Spinal cord (tissue), 10 donors: ENCODE measurements around the gene SAFB. TPM values are rescaled to one million over a fixed set of nuclear protein-coding genes. Genes with fewer than 3 reads are reported as not detected.

Experiments
- DNase-seq, 6 donors: peaks; one replicate each; pipeline versions ENCODE4 v3.0.0 to v3.0.0-alpha.2; 2013 to 2015; ENCODE audit warnings: low spot score in 6 of 6, low read depth in 4 of 6
- H3K27ac ChIP-seq: one replicate; pipeline ENCODE4 v1.5.1; 2013; ENCODE audit warnings: low read depth, low read length, control low read depth
- H3K27me3 ChIP-seq: one replicate; pipeline ENCODE4 v1.6.1; 2013; ENCODE audit warnings: low read length; ENCODE audit not compliant: control insufficient read depth, insufficient read depth
- H3K36me3 ChIP-seq: one replicate; pipeline ENCODE4 v1.6.1; 2013; ENCODE audit warnings: low read length; ENCODE audit not compliant: control insufficient read depth, insufficient read depth
- H3K4me1 ChIP-seq: one replicate; pipeline ENCODE4 v1.6.1; 2013; ENCODE audit warnings: low read length; ENCODE audit not compliant: control insufficient read depth, insufficient read depth
- H3K4me3 ChIP-seq: one replicate; pipeline ENCODE4 v1.5.1; 2013; ENCODE audit warnings: low read depth, low read length, control low read depth
- H3K9me3 ChIP-seq: one replicate; pipeline ENCODE4 v1.6.1; 2013; ENCODE audit warnings: low read length; ENCODE audit not compliant: control insufficient read depth, insufficient read depth
- WGBS: methylation state at CpG from one replicate; pipeline ENCODE4 v1.1.5; 2013; ENCODE audit warnings: missing lambda C conversion rate; ENCODE audit not compliant: insufficient coverage; 5-methylcytosine and 5-hydroxymethylcytosine counted together
- long read RNA-seq, 4 donors: transcript quantifications; one replicate each; lab custom pipeline, GENCODE V29; 2026
- polyA plus RNA-seq, 2 donors: library from polyadenylated mRNA; unstranded; fragments of 120-200 nt; gene quantifications; one replicate each; pipeline ENCODE4 v1.2.1, GENCODE V29; 2013; ENCODE audit not compliant: insufficient read length in 2 of 2
- total RNA-seq, 2 donors: library from RNA; depleted of rRNA in 1 of 2; stranded (reverse); fragments of 120-200 nt in 1 of 2; fragments of >200 nt in 1 of 2; gene quantifications; one replicate each; pipeline versions ENCODE4 v1.2.3 to v1.2.4, GENCODE V29; 2013 to 2014
- donor health status: healthy.

The SAFB gene
- total RNA-seq: 10 to 100 TPM; 46.2 to 61.4 TPM
- 100 to 1,000 TPM; 137 to 162 TPM for polyA plus RNA-seq
- long read RNA-seq, donor 1, transcript SAFB-211 (21 exons, 3,014 nt): major isoform, 5 of 70 reads
- long read RNA-seq, donor 1, transcript SAFB-205 (21 exons, 2,842 nt): major isoform, 5 of 70 reads
- long read RNA-seq, donor 1, partial matches to known transcripts: 50 of 70 reads
- long read RNA-seq, donor 1, other reads (novel, unspliced or antisense): 7 of 70 reads
- long read RNA-seq, donor 2, partial matches to known transcripts: 86 of 90 reads
- long read RNA-seq, donor 2, other reads (novel, unspliced or antisense): 0 of 90 reads
- long read RNA-seq, donor 3, partial matches to known transcripts: 97 of 100 reads
- long read RNA-seq, donor 3, other reads (novel, unspliced or antisense): 0 of 100 reads
- long read RNA-seq, donor 4, partial matches to known transcripts: 8 of 15 reads
- long read RNA-seq, donor 4, other reads (novel, unspliced or antisense): 0 of 15 reads

GRCh38 chr19:5622465-5623396, at the start of gene SAFB, which contains the start of gene SAFB2:
TSS of gene SAFB (plus strand) at chr19:5623083. CDS start at chr19:5623206, 123 bp downstream.
TSS of gene SAFB2 (minus strand) at chr19:5622776. CDS start at chr19:5622715, 61 bp downstream.
- H3K27me3 ChIP-seq: no peaks in the 10 kb centered on the region
- H3K27ac ChIP-seq: peak within 1 kb of the TSS; percentile 97
- peak within 1 kb of the TSS; percentile 98 for H3K4me3 ChIP-seq
- WGBS: under 1% methylated on average over 116 of the region's 116 CpGs
- peaks cover 46% of the 10 kb centered on the region for H3K4me1 ChIP-seq
- DNase-seq: peak; percentile 99 to 100 (median 100)
- peaks cover 43% of the 10 kb centered on the region for H3K36me3 ChIP-seq
- no peaks in the 10 kb centered on the region for H3K9me3 ChIP-seq

DNA sequence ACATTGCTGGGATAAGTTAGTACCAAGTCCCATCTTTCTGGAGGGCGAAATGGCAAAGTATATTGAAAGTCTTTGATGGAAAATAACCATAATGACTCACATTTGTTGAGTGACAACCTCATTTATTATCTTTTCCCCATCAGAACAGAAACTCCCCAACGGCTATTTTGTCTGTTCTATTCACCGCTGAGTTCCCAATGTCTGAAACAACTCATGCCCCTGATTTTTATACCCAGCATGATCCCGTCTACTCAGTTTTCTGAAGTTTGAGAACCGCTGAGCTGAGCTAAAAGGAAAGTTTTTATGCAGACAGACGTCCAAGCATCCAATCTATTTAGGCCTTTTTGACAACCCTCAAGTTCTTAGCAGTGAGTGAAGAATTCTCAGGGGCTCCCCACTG, 47.3 kb upstream of the SAFB start:
- Histone ChIP-seq H3K9me3 (no peaks in the 10 kb centered on the region), H3K36me3 (peaks cover 4% of the 10 kb centered on the region), H3K4me3 (no peak overlapping the region), H3K27ac (no peak overlapping the region), H3K4me1 (peaks cover 22% of the 10 kb centered on the region), H3K27me3 (no peaks in the 10 kb centered on the region)
- DNase-seq: no peak
- WGBS: 71% methylated on average over 2 of the region's 6 CpGs

- peak overlapping the region; percentile 21 for H3K4me3 ChIP-seq
- H3K27ac ChIP-seq: no peak overlapping the region
- 16% methylated on average over 17 of the region's 28 CpGs for WGBS
- peaks cover 28% of the 10 kb centered on the region for H3K4me1 ChIP-seq
- H3K36me3 ChIP-seq: peaks cover 22% of the 10 kb centered on the region
- H3K9me3 ChIP-seq: no peaks in the 10 kb centered on the region
- no peaks in the 10 kb centered on the region for H3K27me3 ChIP-seq
- peak in 3 of 6 donors; percentile 60 to 90 (median 85) for DNase-seq
These were observed 44.6 kb upstream of the SAFB start for GRCh38 chr19:5578097-5578846.

DNA sequence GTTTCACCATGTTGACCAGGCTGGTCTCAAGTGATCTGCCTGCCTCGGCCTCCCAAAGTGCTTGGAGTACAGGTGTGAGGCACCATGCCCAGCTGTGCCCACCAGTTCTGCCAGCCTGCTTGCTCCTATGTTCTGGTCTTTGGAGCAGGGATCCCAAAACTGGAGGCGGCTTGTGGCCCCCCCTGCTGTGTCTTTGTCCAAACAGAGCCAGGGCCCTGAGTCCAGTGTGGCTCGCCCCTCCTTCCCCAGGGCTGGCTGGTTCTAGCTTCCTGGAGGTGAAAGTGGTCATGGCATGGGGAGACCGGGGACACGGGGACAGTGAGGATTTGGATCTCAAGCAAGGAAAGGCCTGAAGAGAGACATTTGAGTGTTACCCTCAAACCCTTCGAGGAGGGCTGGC, 43.6 kb upstream of the SAFB start:
- no peaks in the 10 kb centered on the region for H3K9me3 ChIP-seq
- no peaks in the 10 kb centered on the region for H3K27me3 ChIP-seq
- H3K4me3 ChIP-seq: no peak overlapping the region
- no peak for DNase-seq
- H3K36me3 ChIP-seq: peaks cover 28% of the 10 kb centered on the region
- H3K4me1 ChIP-seq: peaks cover 33% of the 10 kb centered on the region
- 83% methylated on average over 6 of the region's 6 CpGs for WGBS
- H3K27ac ChIP-seq: no peak overlapping the region

DNA sequence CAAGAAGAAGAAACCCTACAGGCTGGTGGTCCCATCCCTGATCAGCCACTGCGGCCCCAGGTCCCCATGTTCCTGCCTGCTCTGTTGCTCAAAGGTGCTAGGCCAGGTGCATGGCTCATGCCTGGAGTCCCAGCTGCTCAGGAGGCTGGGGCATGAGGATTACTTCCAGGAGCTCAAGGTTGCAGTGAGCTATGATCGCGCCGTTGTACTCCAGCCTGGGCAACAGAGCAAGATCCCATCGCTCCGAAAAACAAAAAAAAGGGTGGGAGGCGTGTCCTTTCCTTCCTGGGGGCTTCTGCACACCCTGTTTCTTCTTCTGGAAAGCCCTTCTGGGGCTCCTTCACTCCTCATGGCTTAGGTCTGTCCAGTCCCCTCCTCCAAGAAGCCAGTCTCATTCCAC, 43.2 kb upstream of the SAFB start:
- H3K9me3 ChIP-seq: no peaks in the 10 kb centered on the region
- H3K27me3 ChIP-seq: no peaks in the 10 kb centered on the region
- 91% methylated on average over 7 of the region's 7 CpGs for WGBS
- no peak overlapping the region for H3K27ac ChIP-seq
- peaks cover 33% of the 10 kb centered on the region for H3K4me1 ChIP-seq
- H3K36me3 ChIP-seq: peaks cover 28% of the 10 kb centered on the region
- no peak overlapping the region for H3K4me3 ChIP-seq
- DNase-seq: no peak

GRCh38 chr19:5580161-5580571, 42.7 kb upstream of the SAFB start:
- 31% methylated on average over 11 of the region's 12 CpGs for WGBS
- H3K4me3 ChIP-seq: no peak overlapping the region

DNA sequence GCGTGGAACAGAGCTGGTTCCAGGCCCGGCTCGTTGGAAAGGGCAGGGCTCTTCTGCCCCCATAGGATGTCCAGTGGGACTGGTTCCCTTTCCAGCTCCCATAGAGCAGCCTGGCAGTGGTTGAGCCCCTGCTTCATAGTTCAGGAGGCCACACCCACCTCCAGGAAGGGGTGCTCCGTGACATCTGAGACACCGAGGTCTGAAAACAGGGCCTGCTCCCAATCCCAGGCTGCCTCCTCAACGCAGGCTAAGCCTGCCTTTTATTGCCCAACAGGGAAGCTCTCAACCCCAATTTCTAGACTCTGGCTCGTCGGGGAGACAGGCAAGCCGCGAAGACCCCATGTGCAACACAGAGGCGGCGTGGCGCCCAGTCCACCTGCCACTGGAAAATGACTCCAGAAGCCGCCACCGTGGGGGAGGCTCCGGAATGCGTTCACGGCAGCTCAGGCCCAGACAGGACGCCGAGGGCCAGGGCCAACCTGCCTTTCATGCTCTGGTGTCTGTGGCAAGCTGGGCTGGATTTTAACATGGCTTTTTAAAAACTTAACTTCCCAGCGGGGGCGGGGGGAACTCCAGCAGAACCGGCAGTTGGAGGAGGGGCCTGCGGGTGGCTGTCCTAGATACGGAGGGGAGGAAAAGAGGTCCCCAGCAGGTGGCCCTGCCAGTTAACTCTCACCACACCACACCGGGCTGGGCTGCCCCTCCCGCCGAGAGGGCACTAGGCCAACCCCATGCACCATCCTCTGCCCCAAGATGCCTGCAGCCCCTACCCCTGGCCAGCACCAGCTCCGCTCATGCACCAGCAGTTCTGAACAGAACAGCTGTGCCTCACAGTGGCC, 37.2 kb upstream of the SAFB start:
- Histone ChIP-seq H3K4me3 (no peak overlapping the region), H3K36me3 (peaks cover 81% of the 10 kb centered on the region), H3K4me1 (peaks cover 50% of the 10 kb centered on the region), H3K27ac (peak overlapping the region; percentile 60), H3K9me3 (no peaks in the 10 kb centered on the region), H3K27me3 (no peaks in the 10 kb centered on the region)
- peak in 2 of 6 donors; percentile 67 to 74 for DNase-seq
- 14% methylated on average over 24 of the region's 29 CpGs for WGBS

More at GRCh38 chr19:5580161-5580571, 42.7 kb upstream of the SAFB start:
- Histone ChIP-seq H3K27me3 (no peaks in the 10 kb centered on the region), H3K36me3 (peaks cover 30% of the 10 kb centered on the region), H3K9me3 (no peaks in the 10 kb centered on the region), H3K27ac (no peak overlapping the region), H3K4me1 (peaks cover 36% of the 10 kb centered on the region)
- DNase-seq: peak in 2 of 6 donors; percentile 43 to 70

DNA sequence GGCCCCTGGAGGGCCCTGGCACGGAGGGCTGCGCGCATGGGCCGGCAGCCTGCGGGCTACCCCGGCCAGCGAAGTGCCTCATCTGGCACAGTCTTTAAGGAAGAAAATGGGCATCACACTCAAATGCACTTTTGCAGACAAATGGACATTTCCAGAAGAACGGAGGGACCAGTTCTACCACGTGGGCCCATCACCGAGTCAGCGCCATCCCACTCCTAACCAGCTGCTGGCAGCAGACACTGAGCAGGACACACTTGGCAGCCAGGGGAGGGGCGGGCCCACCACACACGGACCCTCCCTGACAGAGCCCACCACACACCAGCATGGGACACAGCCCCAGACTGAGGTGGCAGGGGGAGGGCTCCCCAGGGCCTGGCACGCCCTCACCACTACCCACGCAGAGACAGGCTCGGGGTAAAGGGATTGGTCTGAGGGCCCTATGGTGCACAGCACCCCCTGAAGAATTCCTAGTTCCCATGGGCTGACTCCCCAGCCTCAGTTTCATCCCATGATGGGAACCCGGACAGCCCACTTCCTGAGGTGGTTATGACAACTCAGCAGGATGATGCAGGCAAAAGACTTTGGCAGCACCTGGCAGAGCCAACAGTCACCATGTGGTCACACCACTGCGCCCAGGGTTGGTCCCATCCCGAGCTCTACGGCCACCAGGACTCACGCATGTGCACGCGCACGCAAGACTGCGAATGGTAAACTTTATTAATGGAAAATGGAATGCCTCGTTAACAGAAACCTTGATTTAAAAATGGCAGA, 36.4 kb upstream of the SAFB start:
- no peak overlapping the region for H3K4me3 ChIP-seq
- H3K36me3 ChIP-seq: peaks cover 86% of the 10 kb centered on the region
- H3K9me3 ChIP-seq: no peaks in the 10 kb centered on the region
- DNase-seq: no peak
- H3K27me3 ChIP-seq: no peaks in the 10 kb centered on the region
- peak overlapping the region; percentile 60 for H3K27ac ChIP-seq
- WGBS: 39% methylated on average over 14 of the region's 26 CpGs
- peaks cover 50% of the 10 kb centered on the region for H3K4me1 ChIP-seq
